A673 (cell line): ENCODE measurements around the gene TFF1.

Experiments
- CTCF ChIP-seq: fragments of 300-800, 200-600 bp; sonication (generic); conservative IDR thresholded peaks from 2 replicates; pipeline ENCODE4 v1.5.1; 2017; ENCODE audit warnings: low read depth, mild to moderate bottlenecking, antibody characterized with exemption, low read length, moderate library complexity, mixed read lengths
- EZH2 ChIP-seq: fragments of 200-600 bp; sonication (generic); IDR thresholded peaks from 2 replicates; pipeline ENCODE4 v1.6.1; 2017; ENCODE audit warnings: borderline replicate concordance, low read depth, mild to moderate bottlenecking, mixed read lengths, antibody characterized with exemption, low read length; ENCODE audit not compliant: poor library complexity, severe bottlenecking

DNA sequence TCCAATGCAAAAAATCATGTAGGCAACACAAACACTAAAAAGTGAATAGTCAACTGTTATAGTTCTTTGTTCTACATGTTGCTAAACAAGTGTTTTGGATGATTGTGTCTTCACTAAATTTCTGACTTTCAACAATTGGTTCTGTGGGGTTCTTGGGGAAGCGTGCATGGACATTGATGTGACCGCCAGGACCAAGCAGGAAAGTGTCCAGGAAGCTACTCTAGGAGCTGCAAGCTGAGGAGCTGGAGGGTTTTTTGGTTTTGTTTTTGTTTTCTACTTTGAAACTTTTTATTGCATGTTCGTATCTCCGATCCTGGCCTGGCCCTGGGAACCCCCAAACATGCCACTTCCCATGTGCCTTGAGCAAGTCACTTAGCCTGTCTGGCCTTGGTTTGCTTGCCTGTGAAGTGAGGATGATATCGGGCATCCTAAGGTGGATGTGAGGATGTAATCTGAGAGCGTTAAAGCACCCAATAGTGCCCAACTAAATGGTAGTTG is 21.6 kb upstream of the TFF1 start:
- no peak for TF ChIP-seq EZH2
- TF ChIP-seq CTCF: no peak
